Testis (tissue), 2 donors: ENCODE measurements around the gene RAB40B.
"Not testable (repeated sequence)": the region's sequence is repeated elsewhere in the genome, so short reads cannot be mapped to it uniquely, and the experiment has no call there.

ENCODE experiments used
- POLR2A ChIP-seq: fragments of 450-650 bp; IDR thresholded peaks from one replicate; pipeline ENCODE4 v1.6.1; 2017; ENCODE audit warnings: antibody characterized with exemption, mild to moderate bottlenecking, moderate library complexity
- TF ChIP-seq, protein P1 (sequence below), 3 experiments: fragments of 450-650 bp in 2 of 3; fragments of 200-600 bp in 1 of 3; sonication (generic) in 1 of 3; IDR thresholded peaks; one replicate each; pipeline ENCODE4 v1.5.1; 2016 to 2019; ENCODE audit warnings: antibody characterized with exemption in 3 of 3, mild to moderate bottlenecking in 2 of 3, moderate library complexity in 1 of 3

DNA sequence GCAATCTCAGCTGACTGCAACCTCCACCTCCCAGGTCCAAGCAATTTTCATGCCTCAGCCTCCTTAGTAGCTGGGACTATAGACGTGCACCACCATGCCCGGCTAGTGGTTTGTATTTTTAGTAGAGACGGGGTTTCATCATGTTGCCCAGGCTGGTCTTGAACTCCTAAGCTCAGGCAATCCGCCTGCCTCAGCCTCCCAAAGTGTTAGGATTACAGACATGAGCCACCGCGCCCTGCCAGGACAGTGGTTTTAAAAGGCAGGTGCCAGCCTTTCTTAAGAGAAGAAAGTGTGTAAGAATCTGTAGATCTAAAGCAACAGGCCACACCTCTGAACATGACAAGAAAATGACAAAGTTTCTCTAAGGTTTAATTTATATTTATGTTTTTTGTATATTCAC lies 43.9 kb downstream of the RAB40B start:
- TF ChIP-seq, protein P1, sequence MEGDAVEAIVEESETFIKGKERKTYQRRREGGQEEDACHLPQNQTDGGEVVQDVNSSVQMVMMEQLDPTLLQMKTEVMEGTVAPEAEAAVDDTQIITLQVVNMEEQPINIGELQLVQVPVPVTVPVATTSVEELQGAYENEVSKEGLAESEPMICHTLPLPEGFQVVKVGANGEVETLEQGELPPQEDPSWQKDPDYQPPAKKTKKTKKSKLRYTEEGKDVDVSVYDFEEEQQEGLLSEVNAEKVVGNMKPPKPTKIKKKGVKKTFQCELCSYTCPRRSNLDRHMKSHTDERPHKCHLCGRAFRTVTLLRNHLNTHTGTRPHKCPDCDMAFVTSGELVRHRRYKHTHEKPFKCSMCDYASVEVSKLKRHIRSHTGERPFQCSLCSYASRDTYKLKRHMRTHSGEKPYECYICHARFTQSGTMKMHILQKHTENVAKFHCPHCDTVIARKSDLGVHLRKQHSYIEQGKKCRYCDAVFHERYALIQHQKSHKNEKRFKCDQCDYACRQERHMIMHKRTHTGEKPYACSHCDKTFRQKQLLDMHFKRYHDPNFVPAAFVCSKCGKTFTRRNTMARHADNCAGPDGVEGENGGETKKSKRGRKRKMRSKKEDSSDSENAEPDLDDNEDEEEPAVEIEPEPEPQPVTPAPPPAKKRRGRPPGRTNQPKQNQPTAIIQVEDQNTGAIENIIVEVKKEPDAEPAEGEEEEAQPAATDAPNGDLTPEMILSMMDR (IDR thresholded peaks at IDR 0.05): not testable (repeated sequence)
- not testable (repeated sequence) for TF ChIP-seq POLR2A
